ENCODE results near the gene CLEC3B. TPM values are rescaled to one million over a fixed set of nuclear protein-coding genes. Genes with fewer than 3 reads are reported as not detected.
A peak's percentile ranks its signal among the peaks of the same experiment; 100 is the strongest.
"Not testable (repeated sequence)": the region's sequence is repeated elsewhere in the genome, so short reads cannot be mapped to it uniquely, and the experiment has no call there.

The CLEC3B gene
- polyA plus RNA-seq, 4 donors = 27.0 to 76.6 (median 35.8) TPM

GRCh38 chr3:45033791-45034190 is 7.7 kb downstream of the CLEC3B start:
- no peak for DNase-seq (ENCODE audit: low read depth in 4 of 4, low spot score in 3 of 4)

GRCh38 chr3:45034612-45035252 is 8.6 kb downstream of the CLEC3B start:
- no peak for DNase-seq (ENCODE audit: low read depth in 4 of 4, low spot score in 3 of 4)

GRCh38 chr3:45035441-45036301 is 9.6 kb downstream of the CLEC3B start:
- DNase-seq (ENCODE audit: low read depth in 4 of 4, low spot score in 3 of 4) = no peak

- peak; percentile 73 to 86 (median 84) for DNase-seq (ENCODE audit: low read depth in 4 of 4, low spot score in 3 of 4)
Observed at GRCh38 chr3:45037720-45038455, 11.8 kb downstream of the CLEC3B start.

GRCh38 chr3:45041666-45042065 is 15.6 kb downstream of the CLEC3B start:
- DNase-seq (ENCODE audit: low read depth in 4 of 4, low spot score in 3 of 4) = no peak

GRCh38 chr3:45042162-45042561 is 16.1 kb downstream of the CLEC3B start:
- DNase-seq (ENCODE audit: low read depth in 4 of 4, low spot score in 3 of 4) = no peak

GRCh38 chr3:45043728-45044299 is 17.7 kb downstream of the CLEC3B start:
- no peak for DNase-seq (ENCODE audit: low read depth in 4 of 4, low spot score in 3 of 4)

- no peak for DNase-seq (ENCODE audit: low read depth in 4 of 4, low spot score in 3 of 4)
Observed at GRCh38 chr3:45048244-45048643, 22.1 kb downstream of the CLEC3B start.

GRCh38 chr3:45049807-45050206 is 23.7 kb downstream of the CLEC3B start:
- no peak for DNase-seq (ENCODE audit: low read depth in 4 of 4, low spot score in 3 of 4)

- DNase-seq (ENCODE audit: low read depth in 4 of 4, low spot score in 3 of 4) = no peak
Observed at GRCh38 chr3:45051685-45052084, 25.6 kb downstream of the CLEC3B start.

- DNase-seq (ENCODE audit: low read depth in 4 of 4, low spot score in 3 of 4) = not testable (repeated sequence)
Observed at GRCh38 chr3:45053805-45054195, 27.7 kb downstream of the CLEC3B start.

- no peak for DNase-seq (ENCODE audit: low read depth in 4 of 4, low spot score in 3 of 4)
Observed at GRCh38 chr3:45054196-45054857, 28.2 kb downstream of the CLEC3B start.

GRCh38 chr3:45055032-45055410 is 28.9 kb downstream of the CLEC3B start:
- DNase-seq (ENCODE audit: low read depth in 4 of 4, low spot score in 3 of 4) = no peak

GRCh38 chr3:45055411-45056143 is 29.5 kb downstream of the CLEC3B start:
- no peak for DNase-seq (ENCODE audit: low read depth in 4 of 4, low spot score in 3 of 4)

GRCh38 chr3:45056608-45057301 is 30.7 kb downstream of the CLEC3B start:
- DNase-seq (ENCODE audit: low read depth in 4 of 4, low spot score in 3 of 4) = no peak

- no peak for DNase-seq (ENCODE audit: low read depth in 4 of 4, low spot score in 3 of 4)
Observed at GRCh38 chr3:45057557-45057956, 31.5 kb downstream of the CLEC3B start.

- DNase-seq (ENCODE audit: low read depth in 4 of 4, low spot score in 3 of 4) = no peak
Observed at GRCh38 chr3:45059132-45059531, 33.0 kb downstream of the CLEC3B start.

- DNase-seq (ENCODE audit: low read depth in 4 of 4, low spot score in 3 of 4) = no peak
Observed at GRCh38 chr3:45060165-45060892, 34.2 kb downstream of the CLEC3B start.

- no peak for DNase-seq (ENCODE audit: low read depth in 4 of 4, low spot score in 3 of 4)
Observed at GRCh38 chr3:45062697-45063070, 36.6 kb downstream of the CLEC3B start.

All from left renal pelvis (tissue), 4 donors.